Posterior cingulate gyrus (tissue), 11 donors: ENCODE results near the gene ARL13B.
"Not testable (repeated sequence)": the region's sequence is repeated elsewhere in the genome, so short reads cannot be mapped to it uniquely, and the experiment has no call there.

ENCODE experiments used
- DNase-seq, 10 donors: peaks; one replicate each; pipeline versions ENCODE4 v3.0.0 to v3.0.0-alpha.2; 2020 to 2021; ENCODE audit warnings: mixed read lengths in 3 of 10
- intact Hi-C: fragments of 100-400 bp; cut with DNase I; formaldehyde crosslinking; loops from one replicate; pipeline ENCODE4 v1.15.1; 2023

The ARL13B gene

DNA sequence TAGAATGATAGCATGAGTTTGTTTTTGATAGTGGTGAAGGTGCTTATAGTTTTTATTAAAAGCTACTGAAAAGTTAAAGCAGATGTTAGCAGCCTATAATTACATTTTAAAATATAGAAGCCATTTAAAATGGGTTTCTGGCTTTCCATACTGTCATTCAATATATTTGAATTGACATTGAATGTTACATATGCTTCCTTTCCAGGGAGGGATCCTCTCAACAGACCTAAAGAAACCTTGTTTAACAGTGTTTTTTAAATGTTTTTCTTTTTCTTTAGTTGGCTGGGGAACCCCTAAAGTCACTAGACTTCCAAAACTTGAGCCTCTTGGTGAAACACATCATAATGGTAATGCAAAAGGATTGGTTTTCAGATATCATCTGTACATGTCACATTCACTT is 70.6 kb downstream of the ARL13B start:
- DNase-seq, result no peak
- intact Hi-C loops, result no loop called here

DNA sequence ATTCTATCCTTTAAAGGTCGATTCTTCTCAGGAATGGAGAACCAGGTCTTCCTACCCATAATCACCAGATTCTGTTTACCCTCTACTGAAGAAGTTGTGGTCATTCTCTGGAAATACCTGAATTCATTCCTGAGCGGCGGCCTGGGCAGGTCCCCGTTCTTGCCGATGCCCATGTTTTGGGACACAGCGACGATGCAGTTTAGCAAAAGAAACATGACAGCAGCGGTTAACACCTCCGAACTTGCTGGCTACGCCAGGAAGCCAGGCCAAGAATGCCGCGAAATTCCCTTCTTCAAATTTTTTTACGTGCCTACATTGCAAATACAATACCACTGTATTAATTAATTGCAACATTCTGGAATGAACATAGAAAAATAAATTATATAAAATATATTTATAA is 81.3 kb downstream of the ARL13B start:
- peak in 2 of 10 donors; percentile 42 to 55 for DNase-seq
- intact Hi-C loops, result no loop called here

DNA sequence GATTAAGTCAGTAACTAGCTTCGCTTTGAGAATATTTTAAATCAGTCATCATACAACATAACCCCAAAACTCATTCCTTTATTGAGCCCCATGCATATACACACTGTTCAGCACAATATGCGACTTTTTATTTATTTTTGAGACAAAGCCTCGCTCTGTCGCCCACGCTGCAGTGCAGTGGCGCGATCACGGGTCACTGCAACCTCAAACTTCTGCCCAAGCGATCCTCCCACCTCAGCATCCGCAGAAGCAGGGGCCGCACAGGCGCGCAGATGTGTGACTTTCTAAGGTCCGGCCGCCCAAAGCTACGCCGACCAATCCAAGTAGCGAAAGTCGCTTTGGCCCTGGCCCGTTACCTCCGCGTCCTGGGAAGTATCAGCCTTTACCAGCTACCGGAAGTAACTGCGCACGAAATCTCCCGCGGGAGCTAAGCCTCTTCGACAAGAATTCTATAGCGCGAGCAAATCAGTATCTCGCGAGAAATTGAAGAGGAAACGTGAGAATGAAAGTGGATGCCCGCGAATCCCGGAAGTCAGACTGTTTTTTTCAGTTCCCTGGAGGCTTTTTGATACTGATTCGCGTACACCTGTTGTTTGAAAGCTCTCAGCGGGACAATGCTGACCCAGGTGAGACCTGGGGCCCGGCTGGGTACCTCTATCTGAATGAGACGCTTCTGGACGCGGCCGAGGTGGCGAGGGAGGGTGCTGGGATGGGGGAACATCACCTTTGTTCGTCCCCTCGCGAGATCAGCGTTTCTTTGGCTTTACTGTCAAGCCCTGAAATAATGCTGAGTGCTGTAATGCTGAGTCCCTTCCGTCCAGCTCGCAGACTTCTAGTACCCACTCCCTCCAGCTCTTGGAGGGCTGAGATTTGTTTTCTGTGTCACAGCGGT is 82.8 kb downstream of the ARL13B start, which contains the start of the genes DHFR2 and NSUN3:
Gene DHFR2 (minus strand): TSS at position 404 of the 892 bp plus-strand sequence. CDS start 1,405 bp downstream, outside the sequence.
Gene NSUN3 (plus strand): TSS at position 549 of the 892 bp plus-strand sequence. CDS start 66 bp downstream, at position 615.
- intact Hi-C loops, result no loop called here
- peak; percentile 67 to 97 (median 82) for DNase-seq

DNA sequence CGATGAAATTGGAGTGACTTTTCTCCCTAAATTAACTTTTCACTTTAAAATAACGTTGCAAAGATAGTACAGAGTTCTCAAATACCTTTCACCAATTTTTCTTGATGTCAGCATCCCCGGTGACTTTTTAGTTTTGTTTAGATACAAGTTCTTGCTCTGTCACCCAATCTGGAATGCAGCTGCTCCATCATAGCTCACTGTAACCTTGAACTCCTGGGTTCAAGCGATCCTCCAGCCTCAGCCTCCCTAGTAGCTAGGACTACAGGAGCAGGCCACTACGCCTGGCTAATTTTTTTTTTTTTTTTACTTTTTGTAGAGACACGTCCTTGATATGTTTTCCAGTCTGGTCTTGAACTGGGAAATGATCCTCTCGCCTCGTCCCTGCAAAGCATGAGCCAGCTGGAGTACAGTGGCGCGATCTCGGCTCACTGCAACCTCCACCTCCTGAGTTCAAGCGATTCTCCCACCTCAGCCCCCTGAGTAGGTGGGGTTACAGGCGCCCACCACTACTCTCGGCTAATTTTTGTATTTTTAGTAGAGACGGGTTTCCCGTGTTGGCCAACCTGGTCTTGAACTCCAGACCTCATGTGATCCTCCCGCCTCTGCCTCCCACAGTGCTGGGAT is 83.7 kb downstream of the ARL13B start:
- DNase-seq, result no peak
- intact Hi-C loops, result no loop called here

DNA sequence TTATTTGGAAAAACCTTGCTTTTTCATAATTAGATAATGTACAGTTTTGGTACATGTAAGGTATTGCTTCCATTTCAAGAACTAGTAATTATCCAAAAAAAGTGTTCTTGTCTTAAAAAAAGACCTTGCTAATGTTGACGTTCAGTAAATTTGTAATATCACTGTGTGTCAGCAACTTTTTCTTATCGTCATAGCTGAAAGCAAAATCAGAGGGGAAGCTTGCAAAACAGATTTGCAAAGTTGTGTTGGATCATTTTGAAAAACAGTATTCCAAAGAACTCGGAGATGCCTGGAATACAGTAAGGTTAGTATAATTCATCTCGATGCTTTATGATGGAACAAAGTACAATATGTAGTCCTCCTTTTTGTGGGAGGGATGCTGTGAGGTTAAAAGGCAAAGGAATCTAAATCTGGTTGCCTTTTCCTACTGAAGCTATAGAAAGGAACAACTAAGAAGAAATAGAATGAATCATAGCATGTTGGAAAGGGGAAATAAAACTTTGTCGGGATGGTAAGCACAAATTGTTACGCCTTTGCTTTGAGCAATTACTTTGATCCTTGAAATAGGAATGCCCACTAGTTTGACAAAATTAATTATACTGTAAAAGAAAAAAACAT is 84.4 kb downstream of the ARL13B start:
- intact Hi-C loops, result no loop called here
- DNase-seq, result no peak

DNA sequence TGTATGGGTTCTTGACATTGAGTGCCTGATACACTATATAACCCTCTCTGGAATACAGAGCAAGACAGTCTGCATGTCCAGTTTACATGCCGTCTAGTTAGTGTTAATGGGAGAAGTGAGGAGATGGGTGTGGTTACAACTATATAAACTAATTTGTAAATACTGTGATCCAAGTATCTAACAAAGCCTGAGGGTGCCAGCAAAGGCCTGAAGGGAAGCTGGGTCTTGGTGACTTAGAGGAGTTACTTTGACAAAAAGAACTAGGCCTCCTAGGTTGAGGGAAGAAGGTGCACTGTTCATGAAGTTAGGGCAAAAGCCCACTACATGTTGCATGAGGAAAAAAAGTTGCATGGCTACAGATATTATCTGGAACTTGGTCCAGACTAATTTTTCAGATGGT is 85.2 kb downstream of the ARL13B start:
- intact Hi-C loops, result no loop called here
- DNase-seq, result no peak

DNA sequence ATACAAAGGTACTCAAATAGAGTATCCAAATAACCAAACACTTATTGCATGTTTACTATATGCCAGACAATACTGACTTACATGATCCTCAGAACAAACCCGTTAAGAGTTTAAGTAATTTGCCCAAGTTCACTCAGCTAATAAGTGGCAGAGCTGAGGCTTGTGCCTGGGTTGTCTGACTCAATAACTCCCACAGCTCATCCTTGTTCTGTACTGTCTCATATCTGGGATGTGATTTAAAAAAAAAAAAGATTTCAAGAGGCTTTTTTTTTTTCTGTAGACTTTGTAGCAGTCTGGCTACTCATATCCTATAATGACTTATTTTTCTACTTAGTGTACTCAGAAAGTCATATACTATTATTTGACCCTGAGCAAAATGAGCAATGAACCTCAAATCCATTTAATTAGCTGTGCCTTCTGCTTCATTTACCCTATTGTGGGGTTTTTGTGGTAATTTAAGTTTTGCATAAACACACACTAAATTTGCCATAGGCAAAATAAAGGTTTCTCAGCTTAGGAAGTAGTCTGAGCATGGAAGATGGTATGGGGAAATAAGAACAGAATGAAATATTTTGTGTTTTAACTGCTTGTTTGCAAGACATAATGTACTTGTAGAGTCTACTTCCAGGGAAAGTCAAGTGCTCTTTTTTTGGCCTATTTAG is 86.0 kb downstream of the ARL13B start:
- no peak for DNase-seq
- intact Hi-C loops, result no loop called here

DNA sequence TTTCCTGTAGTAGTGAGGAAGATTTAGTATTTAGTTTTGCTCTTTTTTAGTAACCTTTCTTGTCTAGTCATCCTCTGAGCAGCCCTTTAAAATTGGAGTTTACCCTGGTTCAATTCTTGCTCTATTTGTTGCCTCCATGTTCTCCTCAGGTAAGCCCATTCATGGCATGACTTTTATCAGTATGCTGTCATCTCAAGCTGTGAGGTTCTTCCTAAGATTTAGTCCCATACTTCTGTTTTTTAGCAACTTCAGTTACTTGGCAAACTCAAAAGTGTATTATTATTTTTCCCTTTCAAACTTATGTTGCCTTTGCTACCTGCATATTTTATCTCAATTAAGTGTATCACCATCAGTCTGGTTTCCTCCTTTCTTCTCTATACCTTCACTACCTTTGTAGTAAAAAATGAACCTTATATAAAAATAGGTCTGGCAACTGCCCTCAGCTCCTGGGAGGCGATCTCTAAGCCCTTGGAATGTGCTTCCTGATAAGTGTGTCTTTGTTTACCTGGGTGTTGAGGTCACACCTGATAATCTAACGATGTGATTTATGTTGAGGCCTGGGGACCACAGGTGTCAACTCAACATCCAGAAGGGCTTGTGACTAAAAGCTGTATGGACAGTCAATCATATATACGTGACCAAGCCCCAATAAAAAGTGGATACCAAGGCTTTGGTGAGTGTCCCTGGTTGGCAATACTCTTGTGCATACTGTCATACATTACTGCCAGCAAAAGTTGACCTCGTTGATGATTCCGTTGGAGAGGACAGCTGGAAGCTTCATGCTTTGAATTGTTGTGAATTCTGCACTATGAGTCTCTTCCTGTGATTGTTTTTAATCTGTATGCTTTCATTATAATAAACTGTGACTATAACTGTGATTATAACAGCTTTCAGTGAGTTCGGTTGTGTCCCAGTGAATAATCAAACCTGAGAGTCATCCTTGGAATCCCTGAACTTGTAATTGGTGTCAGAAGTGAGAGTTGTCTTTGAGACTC is 86.8 kb downstream of the ARL13B start:
- intact Hi-C loops, result no loop called here
- no peak for DNase-seq

DNA sequence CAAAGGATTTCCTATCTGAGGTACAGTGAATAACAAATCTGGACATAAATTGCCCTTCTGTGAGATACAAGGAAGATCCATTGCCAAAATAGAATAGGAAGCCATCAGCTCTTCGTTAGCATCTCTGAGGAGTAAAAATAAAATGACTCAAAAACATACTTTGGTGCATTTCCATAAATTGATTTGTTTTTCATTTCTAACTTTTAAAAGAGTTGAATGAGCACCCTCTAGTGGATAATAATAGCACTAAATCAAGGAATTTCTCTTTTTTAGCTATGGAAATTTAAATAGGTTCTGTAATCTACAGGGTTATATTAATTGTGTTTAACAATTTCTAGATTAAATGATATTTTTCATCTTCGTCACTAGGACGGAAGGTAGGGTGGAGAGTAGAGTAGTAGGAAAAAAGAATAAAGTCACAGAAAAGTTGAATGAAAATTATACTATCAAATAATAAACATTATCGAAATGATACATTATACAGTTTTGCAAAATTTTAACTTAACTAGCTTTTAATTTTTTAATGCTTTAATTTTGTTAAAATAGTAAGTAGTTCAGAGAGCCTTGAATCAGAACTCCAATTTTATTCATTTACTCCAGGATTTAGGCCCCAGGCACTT is 89.3 kb downstream of the ARL13B start:
- intact Hi-C loops, result loop anchor here (2.0 kb wide), 1 partner anchor 65 kb away; no protein-coding TSS in a partner anchor
- no peak for DNase-seq

DNA sequence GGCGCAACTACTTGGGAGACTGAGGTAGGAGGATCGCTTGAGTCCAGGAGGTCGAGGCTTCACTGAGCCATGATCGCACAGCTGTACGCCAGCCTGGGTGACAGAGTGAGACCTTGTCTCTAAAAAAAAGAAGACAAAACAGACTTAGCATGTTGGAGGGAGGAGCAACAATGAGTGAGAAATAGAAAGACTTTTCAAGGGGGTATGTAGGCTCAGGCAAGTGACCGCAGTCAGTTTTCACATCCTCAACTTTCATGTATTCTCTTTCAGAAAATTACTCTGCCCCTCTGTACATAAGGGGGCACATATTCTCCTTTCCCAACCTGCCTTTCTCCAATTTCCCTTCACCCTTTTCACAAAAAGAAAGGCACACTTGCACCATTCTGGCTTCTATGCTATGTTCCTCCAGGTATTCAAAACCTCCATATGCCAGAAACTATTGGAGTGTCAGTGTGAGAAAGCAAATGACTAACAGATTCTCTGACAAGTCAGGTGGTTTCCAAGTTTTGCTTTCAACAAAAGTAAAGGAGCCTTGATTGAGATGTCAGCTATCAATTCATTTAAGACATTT is 90.5 kb downstream of the ARL13B start:
- peak in 1 of 10 donors; percentile 74 for DNase-seq
- intact Hi-C loops, result no loop called here

DNA sequence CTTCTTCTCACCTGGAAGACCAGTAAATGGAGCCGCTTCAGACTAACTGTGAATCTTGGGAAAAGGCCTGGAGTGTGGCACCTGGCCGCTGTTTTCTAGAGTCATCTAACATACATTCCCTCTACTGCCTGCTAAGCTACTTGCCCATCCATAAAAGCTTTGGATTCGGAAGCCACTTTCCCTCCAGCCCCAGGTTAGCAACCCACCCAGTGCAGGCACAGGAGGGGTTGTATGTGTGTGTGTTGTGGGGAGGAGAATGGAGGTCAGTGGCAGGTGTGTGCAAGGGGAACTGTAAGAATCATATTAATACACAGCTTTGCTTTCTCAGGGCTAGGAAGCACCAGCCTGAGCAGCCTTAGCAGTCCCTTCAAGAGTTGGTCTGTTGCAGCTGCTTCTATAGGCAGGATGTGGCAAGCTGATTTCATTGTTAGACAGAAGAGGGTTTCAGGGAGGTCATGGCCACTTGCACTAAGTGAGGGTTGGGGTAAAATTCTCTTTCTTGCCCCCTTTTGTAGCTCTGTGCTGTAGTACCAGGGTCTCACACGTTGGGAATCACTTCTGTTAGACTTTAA is 91.8 kb downstream of the ARL13B start:
- intact Hi-C loops, result no loop called here
- DNase-seq, result peak in 1 of 10 donors; percentile 30

DNA sequence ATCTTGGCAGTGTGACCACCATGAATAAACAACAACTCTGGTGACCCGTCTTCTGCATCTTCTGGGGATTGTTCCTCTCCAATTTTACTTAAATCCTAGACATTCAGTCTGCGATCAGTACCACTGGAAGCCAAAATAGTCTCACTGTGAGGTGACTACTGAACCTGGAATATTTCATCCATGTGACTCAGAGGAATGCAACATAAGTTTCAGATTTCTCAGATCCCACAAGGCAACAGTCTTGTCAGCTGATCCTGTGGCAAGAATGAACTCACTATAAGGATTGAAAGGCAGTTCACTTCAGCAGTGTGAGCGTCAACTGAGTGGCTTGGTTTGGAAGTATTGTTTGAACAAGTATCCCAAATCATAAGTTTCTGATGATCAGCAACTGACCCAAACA is 96.1 kb downstream of the ARL13B start:
- no peak for DNase-seq
- intact Hi-C loops, result no loop called here

DNA sequence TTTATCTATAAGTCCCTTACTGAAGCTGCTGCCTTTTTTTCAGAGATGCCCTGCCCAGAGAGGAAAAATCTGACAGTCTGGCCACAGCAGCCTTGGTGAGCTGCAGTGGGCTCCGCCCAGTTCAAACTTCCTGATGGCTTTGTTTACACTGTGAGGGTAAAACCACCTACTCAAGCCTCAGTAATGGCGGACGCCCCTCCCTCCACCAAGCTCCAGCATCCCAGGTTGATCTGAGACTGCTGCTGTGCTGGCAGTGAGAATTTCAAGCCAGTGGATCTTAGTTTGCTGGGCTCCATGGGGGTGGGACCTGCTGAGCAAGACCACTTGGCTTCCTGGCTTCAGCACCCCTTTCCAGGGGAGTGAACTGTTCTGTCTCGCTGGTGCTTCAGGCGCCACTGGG is 100.6 kb downstream of the ARL13B start:
- peak in 2 of 10 donors; percentile 60 to 75 for DNase-seq
- intact Hi-C loops, result not testable (repeated sequence)

DNA sequence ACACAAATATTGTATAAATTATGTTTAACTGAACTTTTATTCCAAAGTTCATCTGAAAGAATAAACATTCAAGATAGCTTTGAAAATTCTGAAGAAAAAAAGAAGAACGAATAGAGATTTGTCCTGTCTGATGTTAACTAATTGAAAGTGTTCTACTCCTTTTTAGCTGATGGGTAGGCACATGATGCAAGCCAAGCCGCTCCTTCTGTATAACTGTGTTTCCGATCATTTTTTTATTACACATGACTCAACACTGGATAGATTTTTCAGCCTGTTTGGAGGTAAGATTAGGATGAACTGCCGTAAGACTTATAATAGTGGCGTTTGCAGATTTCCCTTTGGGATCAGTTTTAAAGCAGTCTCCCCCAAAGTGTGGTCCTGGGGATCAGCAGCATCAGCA is 101.9 kb downstream of the ARL13B start:
- no peak for DNase-seq
- intact Hi-C loops, result no loop called here

DNA sequence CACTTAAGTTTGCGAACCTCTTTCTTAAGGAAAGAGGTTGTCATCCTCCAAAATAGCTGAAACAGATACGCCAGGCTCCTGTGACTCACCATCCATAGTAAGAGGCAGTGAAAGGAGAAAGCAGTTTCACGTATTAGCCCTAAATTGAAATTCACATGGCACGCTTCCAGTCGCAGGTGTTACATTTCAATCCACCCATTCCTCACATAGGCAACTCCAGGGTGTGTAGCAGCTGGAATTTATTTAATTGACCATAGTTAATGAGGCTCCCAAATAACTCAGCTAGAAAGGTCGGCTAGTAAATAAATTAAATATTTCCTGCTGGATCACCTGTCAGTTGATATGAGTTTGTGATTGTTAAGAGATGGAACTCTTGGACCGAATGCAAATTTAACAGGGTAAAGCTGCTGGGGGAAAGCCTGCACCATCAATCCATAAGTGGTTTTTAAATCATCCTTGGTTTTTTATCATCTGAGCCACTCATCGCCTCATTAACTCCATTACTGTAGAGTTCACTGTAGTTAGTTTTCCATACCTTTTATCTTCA is 102.5 kb downstream of the ARL13B start:
- DNase-seq, result no peak
- intact Hi-C loops, result no loop called here

DNA sequence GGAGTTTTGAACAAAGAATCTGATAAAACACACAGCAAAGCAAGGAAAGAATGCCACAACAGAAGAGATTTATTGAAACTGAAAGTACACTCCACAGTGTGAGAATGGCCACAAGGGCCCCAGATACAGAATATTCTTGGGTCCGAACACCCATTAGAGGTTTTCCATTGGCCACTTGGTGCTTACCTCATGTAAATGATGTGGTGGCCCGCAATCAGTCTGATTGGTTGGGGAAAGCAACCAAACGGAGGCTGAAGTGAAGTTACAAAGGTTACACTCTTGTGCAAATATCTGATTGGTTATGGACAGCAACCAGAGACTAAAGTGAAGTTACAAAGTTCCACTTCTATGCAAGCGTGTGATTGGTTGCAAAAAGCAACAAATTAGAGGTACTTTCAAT is 103.3 kb downstream of the ARL13B start:
- DNase-seq, result no peak
- intact Hi-C loops, result no loop called here

DNA sequence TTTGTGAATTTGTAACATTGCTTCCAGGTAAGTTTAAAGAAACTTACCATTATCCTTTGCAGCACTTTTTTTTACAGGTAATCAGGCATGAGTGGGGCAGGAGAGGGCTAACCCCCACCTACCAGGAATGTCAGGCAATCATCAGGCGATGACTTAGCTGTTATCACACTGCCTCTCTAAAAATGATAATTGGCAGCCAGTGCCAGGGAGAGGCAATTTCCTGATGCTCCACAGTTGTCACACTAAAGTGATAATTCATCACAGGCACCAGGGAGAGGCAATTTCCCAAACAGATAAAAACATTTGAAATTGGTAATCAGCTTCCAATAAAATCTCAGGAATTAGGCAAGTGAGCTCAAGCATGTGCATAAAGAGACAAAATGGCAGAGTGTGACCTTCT is 109.2 kb downstream of the ARL13B start:
- intact Hi-C loops, result no loop called here
- no peak for DNase-seq

DNA sequence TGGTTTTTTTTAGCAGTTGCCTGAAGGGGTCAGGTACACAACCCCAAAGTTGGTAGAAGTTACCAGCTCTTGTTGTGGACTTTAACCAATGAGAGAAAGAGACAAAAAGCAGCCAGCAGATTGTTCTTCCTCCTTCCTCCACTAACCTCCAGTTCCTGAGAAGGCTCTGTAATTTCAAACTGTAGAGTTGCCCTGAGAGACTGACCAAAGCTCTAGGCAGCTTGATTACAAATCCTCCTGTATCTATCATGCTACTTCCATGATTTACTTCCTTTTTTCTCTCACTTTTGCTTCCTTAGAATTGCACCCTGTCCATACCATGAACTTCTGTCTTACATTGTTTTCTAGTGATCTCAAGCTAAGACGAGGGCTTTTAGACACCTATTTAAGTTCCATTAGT is 112.1 kb downstream of the ARL13B start:
- DNase-seq, result no peak
- intact Hi-C loops, result no loop called here
